OCI-LY7 (cell line): ENCODE results near the gene GIMAP1.

Experiments
- EZH2phosphoT487 ChIP-seq: fragments of 200-600 bp; sonication (generic); IDR thresholded peaks from 2 replicates; pipeline ENCODE4 v1.6.1; 2018; ENCODE audit warnings: low read depth, borderline replicate concordance, mild to moderate bottlenecking, mixed run types, antibody characterized with exemption, low read length, moderate library complexity, mixed read lengths
- TF ChIP-seq, protein P1 (sequence below): fragments of 200-600 bp; sonication (generic); conservative IDR thresholded peaks from 2 replicates; pipeline ENCODE4 v1.5.1; 2014; ENCODE audit warnings: mild to moderate bottlenecking, antibody characterized with exemption, low read length, moderate library complexity, mixed read lengths

- TF ChIP-seq, protein P1, sequence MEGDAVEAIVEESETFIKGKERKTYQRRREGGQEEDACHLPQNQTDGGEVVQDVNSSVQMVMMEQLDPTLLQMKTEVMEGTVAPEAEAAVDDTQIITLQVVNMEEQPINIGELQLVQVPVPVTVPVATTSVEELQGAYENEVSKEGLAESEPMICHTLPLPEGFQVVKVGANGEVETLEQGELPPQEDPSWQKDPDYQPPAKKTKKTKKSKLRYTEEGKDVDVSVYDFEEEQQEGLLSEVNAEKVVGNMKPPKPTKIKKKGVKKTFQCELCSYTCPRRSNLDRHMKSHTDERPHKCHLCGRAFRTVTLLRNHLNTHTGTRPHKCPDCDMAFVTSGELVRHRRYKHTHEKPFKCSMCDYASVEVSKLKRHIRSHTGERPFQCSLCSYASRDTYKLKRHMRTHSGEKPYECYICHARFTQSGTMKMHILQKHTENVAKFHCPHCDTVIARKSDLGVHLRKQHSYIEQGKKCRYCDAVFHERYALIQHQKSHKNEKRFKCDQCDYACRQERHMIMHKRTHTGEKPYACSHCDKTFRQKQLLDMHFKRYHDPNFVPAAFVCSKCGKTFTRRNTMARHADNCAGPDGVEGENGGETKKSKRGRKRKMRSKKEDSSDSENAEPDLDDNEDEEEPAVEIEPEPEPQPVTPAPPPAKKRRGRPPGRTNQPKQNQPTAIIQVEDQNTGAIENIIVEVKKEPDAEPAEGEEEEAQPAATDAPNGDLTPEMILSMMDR = no peak
- TF ChIP-seq EZH2phosphoT487 = no peak
Observed at GRCh38 chr7:150766334-150766709, 49.9 kb downstream of the GIMAP1 start.
